ENCODE results near the gene TRAPPC5.

DNA sequence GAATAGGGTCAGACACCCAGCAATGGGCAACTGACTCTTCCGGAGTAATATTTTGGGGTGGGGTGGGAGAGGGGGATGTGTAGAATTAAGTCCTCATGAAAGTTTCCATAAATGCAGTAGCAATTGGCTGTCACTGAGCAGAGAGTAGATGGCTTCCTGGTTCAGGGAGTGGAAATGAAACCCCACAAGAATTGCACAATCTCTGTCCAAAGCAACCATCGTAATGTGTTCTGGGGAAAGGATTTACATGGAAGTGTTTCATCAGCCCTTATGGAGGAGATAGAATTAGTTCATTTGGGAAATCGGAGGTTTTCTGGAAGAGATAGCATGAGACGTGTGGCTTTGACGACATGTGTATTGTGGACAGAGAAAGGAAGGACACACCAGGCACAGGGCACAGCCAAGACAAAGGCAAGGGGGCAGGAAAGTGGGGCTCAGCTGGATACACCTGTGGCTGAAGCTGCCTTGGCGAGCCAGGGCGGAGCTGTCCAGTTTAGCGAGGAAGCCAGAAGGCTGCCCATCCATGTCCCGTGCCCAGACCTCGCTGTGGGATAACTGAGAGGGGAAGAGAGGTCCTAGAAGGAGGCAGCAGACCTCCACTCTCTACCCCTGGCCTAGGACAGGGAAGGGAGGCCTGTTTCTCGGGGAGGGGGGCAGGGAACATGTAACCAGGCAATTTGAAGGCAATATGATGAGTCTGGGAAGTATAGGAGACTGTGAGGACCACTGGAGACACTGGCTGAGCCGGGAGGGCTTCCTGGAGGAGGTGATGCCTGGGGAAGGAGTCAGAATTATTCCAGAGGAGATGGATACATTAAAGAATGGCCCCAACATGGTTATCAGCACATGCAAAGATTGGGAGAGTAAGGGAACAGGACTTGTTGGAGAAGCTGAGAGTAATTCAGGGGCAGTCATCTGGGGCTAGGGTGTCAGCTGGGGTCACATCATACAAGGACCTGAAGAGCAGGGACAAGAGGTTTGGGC, 53.9 kb downstream of the TRAPPC5 start:
- TF ChIP-seq POLR2A (IDR thresholded peaks at IDR 0.05): no peak
- TF ChIP-seq, protein P1, sequence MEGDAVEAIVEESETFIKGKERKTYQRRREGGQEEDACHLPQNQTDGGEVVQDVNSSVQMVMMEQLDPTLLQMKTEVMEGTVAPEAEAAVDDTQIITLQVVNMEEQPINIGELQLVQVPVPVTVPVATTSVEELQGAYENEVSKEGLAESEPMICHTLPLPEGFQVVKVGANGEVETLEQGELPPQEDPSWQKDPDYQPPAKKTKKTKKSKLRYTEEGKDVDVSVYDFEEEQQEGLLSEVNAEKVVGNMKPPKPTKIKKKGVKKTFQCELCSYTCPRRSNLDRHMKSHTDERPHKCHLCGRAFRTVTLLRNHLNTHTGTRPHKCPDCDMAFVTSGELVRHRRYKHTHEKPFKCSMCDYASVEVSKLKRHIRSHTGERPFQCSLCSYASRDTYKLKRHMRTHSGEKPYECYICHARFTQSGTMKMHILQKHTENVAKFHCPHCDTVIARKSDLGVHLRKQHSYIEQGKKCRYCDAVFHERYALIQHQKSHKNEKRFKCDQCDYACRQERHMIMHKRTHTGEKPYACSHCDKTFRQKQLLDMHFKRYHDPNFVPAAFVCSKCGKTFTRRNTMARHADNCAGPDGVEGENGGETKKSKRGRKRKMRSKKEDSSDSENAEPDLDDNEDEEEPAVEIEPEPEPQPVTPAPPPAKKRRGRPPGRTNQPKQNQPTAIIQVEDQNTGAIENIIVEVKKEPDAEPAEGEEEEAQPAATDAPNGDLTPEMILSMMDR (IDR thresholded peaks at IDR 0.05): no peak
